ENCODE data around the gene ANKRD34C. TPM values are rescaled to one million over a fixed set of nuclear protein-coding genes. Genes with fewer than 3 reads are reported as not detected.
A peak's percentile ranks its signal among the peaks of the same experiment; 100 is the strongest.

The ANKRD34C gene
- total and polyA plus RNA-seq, 2 donors (not counting 1 experiment from before 2014, with no cell fraction given): not detected

- no peaks in the 10 kb centered on the region for H4K20me1 ChIP-seq (ENCODE audit: control insufficient read depth, insufficient read depth, low read length, poor library complexity, severe bottlenecking)
- H3K4me1 ChIP-seq (ENCODE audit: control insufficient read depth in 2 of 2, insufficient read depth in 2 of 2, low read length in 2 of 2): peaks cover 14 to 22% of the 10 kb centered on the region in 2 donors
- no peaks in the 10 kb centered on the region for H3K9me3 ChIP-seq (ENCODE audit: control extremely low read depth in 1 of 3, control insufficient read depth in 2 of 3, insufficient read depth in 1 of 3, low read length in 2 of 3)
- peaks cover 22% of the 10 kb centered on the region for H3K79me2 ChIP-seq (ENCODE audit: control insufficient read depth, insufficient read depth, low read length)
- ATAC-seq (ENCODE audit: low read depth) (no peak), DNase-seq (no peak)
- POLR2A ChIA-PET: no interaction called here
- H3K9ac ChIP-seq (ENCODE audit: low read length): no peak overlapping the region
- CTCF ChIA-PET: no interaction called here
- Mint-ChIP-seq H3K4me3 (peak overlapping the region; percentile 6), H3K9me3 (ENCODE audit: insufficient read depth) (no peaks in the 10 kb centered on the region), H3K4me1 (peaks cover 25% of the 10 kb centered on the region), H3K27me3 (peaks cover 20% of the 10 kb centered on the region), H3K27ac (no peak overlapping the region)
- no peak overlapping the region for H3K27ac ChIP-seq (ENCODE audit: low read length in 2 of 2)
- H2AFZ ChIP-seq (ENCODE audit: insufficient read depth, low read depth, low read length, poor library complexity, severe bottlenecking): no peak overlapping the region
- peaks cover 2 to 5% of the 10 kb centered on the region in 2 experiments for H3K36me3 ChIP-seq (replicated peaks in 1 of 2; ENCODE audit: control extremely low read depth in 1 of 2, control insufficient read depth in 1 of 2, extremely low read depth in 1 of 2, insufficient read depth in 2 of 2, low read length in 1 of 2)
- peaks cover 0 to 17% (median 3%) of the 10 kb centered on the region in 4 experiments for H3K27me3 ChIP-seq (replicated peaks in 1 of 4; ENCODE audit: control extremely low read depth in 1 of 4, control insufficient read depth in 3 of 4, insufficient read depth in 4 of 4, low read length in 3 of 4)
- intact Hi-C loops (cut with micrococcal nuclease): no loop called here
- no CpG with 5 or more reads among the region's 2 CpGs for WGBS (ENCODE audit: insufficient coverage)
- no peak overlapping the region for H3K4me3 ChIP-seq (ENCODE audit: control extremely low read depth in 1 of 5, extremely low read depth in 1 of 5, insufficient read depth in 1 of 5, low read depth in 2 of 5, low read length in 4 of 5)
- no peak overlapping the region for H3K4me2 ChIP-seq (replicated peaks; ENCODE audit: low read depth, low read length, poor library complexity, severe bottlenecking)
- no peak for TF ChIP-seq EZH2 (IDR thresholded peaks at IDR 0.05; ENCODE audit: borderline replicate concordance, insufficient read depth, low read depth, low read length, poor library complexity, severe bottlenecking)
- TF ChIP-seq, protein P1, sequence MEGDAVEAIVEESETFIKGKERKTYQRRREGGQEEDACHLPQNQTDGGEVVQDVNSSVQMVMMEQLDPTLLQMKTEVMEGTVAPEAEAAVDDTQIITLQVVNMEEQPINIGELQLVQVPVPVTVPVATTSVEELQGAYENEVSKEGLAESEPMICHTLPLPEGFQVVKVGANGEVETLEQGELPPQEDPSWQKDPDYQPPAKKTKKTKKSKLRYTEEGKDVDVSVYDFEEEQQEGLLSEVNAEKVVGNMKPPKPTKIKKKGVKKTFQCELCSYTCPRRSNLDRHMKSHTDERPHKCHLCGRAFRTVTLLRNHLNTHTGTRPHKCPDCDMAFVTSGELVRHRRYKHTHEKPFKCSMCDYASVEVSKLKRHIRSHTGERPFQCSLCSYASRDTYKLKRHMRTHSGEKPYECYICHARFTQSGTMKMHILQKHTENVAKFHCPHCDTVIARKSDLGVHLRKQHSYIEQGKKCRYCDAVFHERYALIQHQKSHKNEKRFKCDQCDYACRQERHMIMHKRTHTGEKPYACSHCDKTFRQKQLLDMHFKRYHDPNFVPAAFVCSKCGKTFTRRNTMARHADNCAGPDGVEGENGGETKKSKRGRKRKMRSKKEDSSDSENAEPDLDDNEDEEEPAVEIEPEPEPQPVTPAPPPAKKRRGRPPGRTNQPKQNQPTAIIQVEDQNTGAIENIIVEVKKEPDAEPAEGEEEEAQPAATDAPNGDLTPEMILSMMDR (IDR thresholded peaks at IDR 0.05): no peak
Measured at GRCh38 chr15:79308874-79309273, 26.4 kb downstream of the ANKRD34C start.

GRCh38 chr15:79310612-79310984 lies 28.1 kb downstream of the ANKRD34C start:
- H3K27me3 Mint-ChIP-seq: peaks cover 10% of the 10 kb centered on the region
- intact Hi-C loops (cut with micrococcal nuclease): loop anchor here (2.0 to 10.0 kb wide), 2 partner anchors 436 to 842 kb away; partner anchors contain the start of genes FAH and MORF4L1
- H3K9ac ChIP-seq (ENCODE audit: low read length): peak overlapping the region; percentile 95
- peak overlapping the region; percentile 92 for H3K4me3 Mint-ChIP-seq
- H3K4me1 ChIP-seq (ENCODE audit: control insufficient read depth in 2 of 2, insufficient read depth in 2 of 2, low read length in 2 of 2): peaks cover 14 to 22% of the 10 kb centered on the region in 2 donors
- WGBS (ENCODE audit: insufficient coverage): 0% methylated on average over 5 of the region's 17 CpGs
- H4K20me1 ChIP-seq (ENCODE audit: control insufficient read depth, insufficient read depth, low read length, poor library complexity, severe bottlenecking): no peaks in the 10 kb centered on the region
- peak overlapping the region in 4 of 5 experiments; percentile 32 to 93 (median 84) for H3K4me3 ChIP-seq (ENCODE audit: control extremely low read depth in 1 of 5, extremely low read depth in 1 of 5, insufficient read depth in 1 of 5, low read depth in 2 of 5, low read length in 4 of 5)
- ChIA-PET POLR2A (no interaction called here), CTCF (interaction anchor here (0.7 to 1.7 kb wide), 3 partner anchors 11 to 14 kb away, joined by 3 to 4 read pairs (median 4); no protein-coding TSS in a partner anchor)
- ATAC-seq (ENCODE audit: low read depth) (no peak), DNase-seq (no peak)
- H3K9me3 Mint-ChIP-seq (ENCODE audit: insufficient read depth): no peaks in the 10 kb centered on the region
- H3K9me3 ChIP-seq (ENCODE audit: control extremely low read depth in 1 of 3, control insufficient read depth in 2 of 3, insufficient read depth in 1 of 3, low read length in 2 of 3): no peaks in the 10 kb centered on the region
- H3K4me1 Mint-ChIP-seq: peaks cover 27% of the 10 kb centered on the region
- H3K4me2 ChIP-seq (replicated peaks; ENCODE audit: low read depth, low read length, poor library complexity, severe bottlenecking): peak overlapping the region; percentile 95
- peak overlapping the region; percentile 92 for H2AFZ ChIP-seq (ENCODE audit: insufficient read depth, low read depth, low read length, poor library complexity, severe bottlenecking)
- TF ChIP-seq, protein P1 (IDR thresholded peaks at IDR 0.05): no peak
- no peak for TF ChIP-seq EZH2 (IDR thresholded peaks at IDR 0.05; ENCODE audit: borderline replicate concordance, insufficient read depth, low read depth, low read length, poor library complexity, severe bottlenecking)
- H3K27ac ChIP-seq (ENCODE audit: low read length in 2 of 2): no peak overlapping the region
- peak overlapping the region; percentile 82 for H3K27ac Mint-ChIP-seq
- peaks cover 0 to 6% (median 3%) of the 10 kb centered on the region in 4 experiments for H3K27me3 ChIP-seq (replicated peaks in 1 of 4; ENCODE audit: control extremely low read depth in 1 of 4, control insufficient read depth in 3 of 4, insufficient read depth in 4 of 4, low read length in 3 of 4)
- peaks cover 26% of the 10 kb centered on the region for H3K79me2 ChIP-seq (ENCODE audit: control insufficient read depth, insufficient read depth, low read length)
- H3K36me3 ChIP-seq (replicated peaks in 1 of 2; ENCODE audit: control extremely low read depth in 1 of 2, control insufficient read depth in 1 of 2, extremely low read depth in 1 of 2, insufficient read depth in 2 of 2, low read length in 1 of 2): peaks cover 5 to 23% of the 10 kb centered on the region in 2 experiments

Measured in B cell (primary cell).